Left colon (tissue), 2 donors: ENCODE results near the gene COQ8B. TPM values are rescaled to one million over a fixed set of nuclear protein-coding genes. Genes with fewer than 3 reads are reported as not detected.
"Not testable (repeated sequence)": the region's sequence is repeated elsewhere in the genome, so short reads cannot be mapped to it uniquely, and the experiment has no call there.

Experiments used
- ATAC-seq: fragments of 200-7000 bp; cut with Tn5 transposase; one replicate; pipeline ENCODE4 v1.9.1; 2020; ENCODE audit warnings: mild to moderate bottlenecking, moderate library complexity
- DNase-seq, 2 donors: peaks; one replicate each; pipeline ENCODE4 v3.0.0-alpha.2; 2020
- intact Hi-C, 2 donors: fragments of 100-400 bp; cut with DNase I in 1 of 2; cut with micrococcal nuclease in 1 of 2; formaldehyde crosslinking; loops; one replicate each; pipeline versions ENCODE4 v1.11.2 to v1.14.0; 2022; cut with DNase I, micrococcal nuclease
- long read RNA-seq: library from polyadenylated mRNA; unstranded; transcript quantifications from one replicate; pipeline ENCODE4 v2.0.0, GENCODE V29; 2021
- total RNA-seq, 2 donors: library from RNA; stranded (reverse); fragmentation: NEBNext Ultra II Directional; extraction: Animal tissue kit (Norgen Biotek cat#: 25700); gene quantifications; one replicate each; pipeline ENCODE4 v1.2.1, GENCODE V29; 2021
- donor health status: DM: no; HTN: no; CAD: no.
- donor health status: DM: yes; HTN: yes; CAD: no.

COQ8B gene
- total RNA-seq, result 10 to 100 TPM; 28.5 to 41.5 TPM
- long read RNA-seq, partial matches to known transcripts, result 12 of 48 reads
- long read RNA-seq, other reads (novel, unspliced or antisense), result 35 of 48 reads

GRCh38 chr19:40716482-40717324 lies at the start of gene COQ8B, which contains the start of gene ITPKC:
TSS of gene COQ8B (minus strand) at chr19:40716886. CDS start at chr19:40714632, 2,254 bp downstream.
TSS of gene ITPKC (plus strand) at chr19:40717112. CDS start at chr19:40717136, 24 bp downstream.
- DNase-seq, result peak; percentile 100
- peak; percentile 68 for ATAC-seq
- intact Hi-C loops, result no loop called here

GRCh38 chr19:40766385-40766784 lies 49.7 kb upstream of the COQ8B start:
- DNase-seq, intact Hi-C loops, ATAC-seq: not testable (repeated sequence)

GRCh38 chr19:40763963-40764362 lies 47.3 kb upstream of the COQ8B start:
- no peak for ATAC-seq
- intact Hi-C loops, result no loop called here
- DNase-seq, result no peak

- no peak for ATAC-seq
- intact Hi-C loops, result no loop called here
- DNase-seq, result no peak
Measured at GRCh38 chr19:40763526-40763925, 46.8 kb upstream of the COQ8B start.

GRCh38 chr19:40762754-40763470 lies 46.2 kb upstream of the COQ8B start:
- no peak for DNase-seq
- ATAC-seq, result no peak
- intact Hi-C loops, result no loop called here

GRCh38 chr19:40759352-40759751 lies 42.7 kb upstream of the COQ8B start:
- ATAC-seq, result no peak

GRCh38 chr19:40758491-40758890 lies 41.8 kb upstream of the COQ8B start:
- DNase-seq (no peak), ATAC-seq (no peak)
- intact Hi-C loops, result no loop called here

More at GRCh38 chr19:40759352-40759751, 42.7 kb upstream of the COQ8B start:
- intact Hi-C loops, result no loop called here
- DNase-seq, result no peak

GRCh38 chr19:40756502-40757110 lies 39.9 kb upstream of the COQ8B start:
- intact Hi-C loops, result no loop called here
- ATAC-seq (no peak), DNase-seq (no peak)

GRCh38 chr19:40755791-40756190 lies 39.1 kb upstream of the COQ8B start:
- ATAC-seq (no peak), DNase-seq (no peak)
- intact Hi-C loops, result no loop called here

GRCh38 chr19:40755248-40755624 lies 38.5 kb upstream of the COQ8B start:
- no peak for DNase-seq
- intact Hi-C loops, result no loop called here
- ATAC-seq, result no peak

- ATAC-seq, result peak; percentile 50
- intact Hi-C loops, result no loop called here
- peak; percentile 67 to 79 for DNase-seq
Measured at GRCh38 chr19:40754611-40755247, 38.0 kb upstream of the COQ8B start.

- intact Hi-C loops, result no loop called here
- DNase-seq (no peak), ATAC-seq (no peak)
Measured at GRCh38 chr19:40752257-40752781, 35.6 kb upstream of the COQ8B start.

- peak; percentile 74 for ATAC-seq
- peak; percentile 98 for DNase-seq
- intact Hi-C loops, result no loop called here
Measured at GRCh38 chr19:40750874-40751537, 34.3 kb upstream of the COQ8B start, which contains the start of gene SNRPA. TSS of gene SNRPA (plus strand) at chr19:40751203. CDS start at chr19:40751409, 206 bp downstream.

GRCh38 chr19:40750058-40750873 lies 33.6 kb upstream of the COQ8B start, which contains the start of gene ACTMAP:
TSS of gene ACTMAP (minus strand) at chr19:40750477. CDS start at chr19:40749803, 674 bp downstream.
- DNase-seq (peak; percentile 100), ATAC-seq (peak; percentile 79)
- intact Hi-C loops, result no loop called here

GRCh38 chr19:40747536-40747935 lies 30.9 kb upstream of the COQ8B start:
- no peak for ATAC-seq
- DNase-seq, result no peak
- intact Hi-C loops, result no loop called here

- ATAC-seq (no peak), DNase-seq (no peak)
- intact Hi-C loops, result no loop called here
Measured at GRCh38 chr19:40745402-40745780, 28.7 kb upstream of the COQ8B start.
